IMR-90 (cell line): ENCODE results near the gene NEDD4L.
A peak's percentile ranks its signal among the peaks of the same experiment; 100 is the strongest.

Experiments
- CHD1 ChIP-seq: IDR thresholded peaks from 2 replicates; pipeline ENCODE4 v1.6.1; 2012; ENCODE audit warnings: low read depth, low read length, improper control_type of control experiment
- CTCF ChIP-seq: conservative IDR thresholded peaks from 2 replicates; pipeline ENCODE4 v1.5.1; 2012; ENCODE audit warnings: mild to moderate bottlenecking, low read depth, low read length, improper control_type of control experiment
- FOS ChIP-seq: fragments of 150-350 bp; IDR thresholded peaks from 2 replicates; pipeline ENCODE4 v1.6.1; 2016; ENCODE audit warnings: low read depth, low read length
- MXI1 ChIP-seq: IDR thresholded peaks from 2 replicates; pipeline ENCODE4 v1.6.1; 2012; ENCODE audit warnings: low read depth, mild to moderate bottlenecking, low read length, moderate library complexity, borderline replicate concordance
- POLR2A ChIP-seq: IDR thresholded peaks from 2 replicates; pipeline ENCODE4 v1.6.1; 2012; ENCODE audit warnings: mild to moderate bottlenecking, low read depth, low read length
- RAD21 ChIP-seq: IDR thresholded peaks from 2 replicates; pipeline ENCODE4 v1.6.1; 2012; ENCODE audit warnings: low read length, improper control_type of control experiment
- RFX5 ChIP-seq: IDR thresholded peaks from 2 replicates; pipeline ENCODE4 v1.8.0; 2012; ENCODE audit warnings: low read depth, mild to moderate bottlenecking, low read length, moderate library complexity
- SMC3 ChIP-seq: fragments of 150-350 bp; IDR thresholded peaks from 2 replicates; pipeline ENCODE4 v1.6.1; 2016; ENCODE audit warnings: low read depth, mild to moderate bottlenecking, antibody characterized with exemption, low read length, moderate library complexity

GRCh38 chr18:58064406-58064998 is 20.5 kb downstream of the NEDD4L start:
- TF ChIP-seq POLR2A (no peak), RAD21 (no peak), CTCF (no peak), MXI1 (no peak), CHD1 (no peak), RFX5 (no peak), SMC3 (no peak), FOS (peak; percentile 25; the same call in 1 of the 2 replicates)
